HG03108 (cell line): Measurements from ENCODE around the gene CLPTM1.
"Not testable (repeated sequence)": the region's sequence is repeated elsewhere in the genome, so short reads cannot be mapped to it uniquely, and the experiment has no call there.

ENCODE experiments used
- ATAC-seq: cut with Tn5 transposase; IDR thresholded peaks from one replicate; pipeline ENCODE4 v1.9.1; 2021; ENCODE audit warnings: moderate library complexity; ENCODE audit not compliant: unreplicated experiment

Gene CLPTM1

GRCh38 chr19:44939668-44940067 is 15.5 kb upstream of the CLPTM1 start:
- ATAC-seq: no peak

GRCh38 chr19:44942067-44942571 is 13.1 kb upstream of the CLPTM1 start, which contains the start of gene APOC4:
APOC4 (plus strand) TSS chr19:44942237; CDS start chr19:44942278, 41 bp downstream.
- no peak for ATAC-seq

- no peak for ATAC-seq
These were observed 11.4 kb upstream of the CLPTM1 start for GRCh38 chr19:44943801-44944249.

- ATAC-seq: no peak
These were observed 8.1 kb upstream of the CLPTM1 start for GRCh38 chr19:44947041-44947581.

GRCh38 chr19:44948237-44948636 is 6.9 kb upstream of the CLPTM1 start:
- ATAC-seq: no peak

GRCh38 chr19:44948763-44949374 is 6.3 kb upstream of the CLPTM1 start:
- ATAC-seq: no peak

GRCh38 chr19:44949550-44949949 is 5.6 kb upstream of the CLPTM1 start:
- ATAC-seq: no peak

GRCh38 chr19:44951179-44952159 is 3.7 kb upstream of the CLPTM1 start:
- ATAC-seq: no peak

- ATAC-seq: no peak
These were observed 917 bp upstream of the CLPTM1 start for GRCh38 chr19:44954278-44954648.

- ATAC-seq: peak; percentile 1
These were observed 592 bp downstream of the CLPTM1 start for GRCh38 chr19:44955505-44956439.

GRCh38 chr19:44957526-44957925 is 2.3 kb downstream of the CLPTM1 start:
- no peak for ATAC-seq

GRCh38 chr19:44958090-44958489 is 2.9 kb downstream of the CLPTM1 start:
- ATAC-seq: no peak

GRCh38 chr19:44959691-44960090 is 4.5 kb downstream of the CLPTM1 start:
- no peak for ATAC-seq

GRCh38 chr19:44960906-44961728 is 5.9 kb downstream of the CLPTM1 start:
- ATAC-seq: peak; percentile 39

- no peak for ATAC-seq
These were observed 6.6 kb downstream of the CLPTM1 start for GRCh38 chr19:44961821-44962220.

GRCh38 chr19:44968118-44968517 is 12.9 kb downstream of the CLPTM1 start:
- ATAC-seq: no peak

GRCh38 chr19:44968670-44969069 is 13.5 kb downstream of the CLPTM1 start:
- no peak for ATAC-seq

- ATAC-seq: no peak
These were observed 14.3 kb downstream of the CLPTM1 start for GRCh38 chr19:44969437-44969836.

GRCh38 chr19:44971451-44971850 is 16.3 kb downstream of the CLPTM1 start:
- ATAC-seq: not testable (repeated sequence)

- no peak for ATAC-seq
These were observed 17.6 kb downstream of the CLPTM1 start for GRCh38 chr19:44972802-44973201.
